HCT116 (cell line): ENCODE measurements around the gene TRIM13. TPM values are rescaled to one million over a fixed set of nuclear protein-coding genes. Genes with fewer than 3 reads are reported as not detected.

Source experiments
- ATAC-seq: fragments of 200-7000 bp; cut with Tn5 transposase; 2 replicates; pipeline ENCODE4 v1.9.1; 2020; ENCODE audit warnings: mild to moderate bottlenecking, moderate library complexity
- BruUV-seq: library from RNA; stranded (reverse); fragments of 400-500 nt; replicated peaks from 2 replicates; lab custom pipeline; 2021; lab: Mats Ljungman, UMichigan
- CTCF ChIA-PET: fragments of 300-600 bp; sonication (Branson Sonifier 250); formaldehyde crosslinking; loops from one replicate; lab custom pipeline; 2021; ENCODE audit warnings: antibody characterized with exemption; lab: Charles Lee
- POLR2A ChIA-PET: fragments of 300-600, 350-600 bp; sonication (Branson Sonifier 250); formaldehyde crosslinking; loops from one replicate; lab custom pipeline; 2021; ENCODE audit warnings: antibody characterized with exemption; lab: Charles Lee
- RAD21 ChIA-PET, 2 experiments: fragments of 300-600 bp; sonication (Branson Sonifier 250); formaldehyde crosslinking; loops; one replicate each; lab custom pipeline; 2023; ENCODE audit warnings: low total read pairs in 2 of 2; ENCODE audit not compliant: uncharacterized antibody in 2 of 2, unreplicated experiment in 2 of 2, low non-redundant PET in 1 of 2; lab: Charles Lee
- DNase-seq: peaks from one replicate; pipeline ENCODE4 v3.0.0-alpha.2; 2010; ENCODE audit warnings: low read depth, low spot score
- H2AFZ ChIP-seq: fragments of 200-600 bp; shearing (Covaris generic), sonication (generic); 2 replicates; pipeline ENCODE4 v1.6.1; 2017; ENCODE audit warnings: low read depth, mixed run types, mixed read lengths, antibody characterized with exemption, low read length; ENCODE audit not compliant: poor library complexity, severe bottlenecking
- H3K27ac ChIP-seq: 2 replicates; pipeline ENCODE4 v1.5.1; 2012; ENCODE audit warnings: low read depth, low read length
- H3K27me3 ChIP-seq: fragments of 200-600 bp; sonication (generic); 2 replicates; pipeline ENCODE4 v1.6.1; 2016; ENCODE audit warnings: mixed run types, low read length, mixed read lengths; ENCODE audit not compliant: insufficient read depth
- H3K36me3 ChIP-seq, 2 experiments: fragments of 200-500 bp in 1 of 2; fragments of 200-600 bp in 1 of 2; sonication (Bioruptor generic) in 1 of 2; sonication (generic) in 1 of 2; 2 replicates each; pipeline versions ENCODE4 v1.5.1 to v1.6.1; 2014 to 2016; ENCODE audit warnings: low read length in 2 of 2, inconsistent platforms in 1 of 2, mixed read lengths in 1 of 2, mixed run types in 1 of 2; ENCODE audit not compliant: insufficient read depth in 2 of 2, control insufficient read depth in 1 of 2
- H3K4me1 ChIP-seq, 2 experiments: fragments of 200-600 bp in 1 of 2; sonication (generic) in 1 of 2; 2 replicates each; pipeline versions ENCODE4 v1.5.1 to v1.6.1; 2012 to 2017; ENCODE audit warnings: low read length in 2 of 2, inconsistent platforms in 1 of 2, mild to moderate bottlenecking in 1 of 2, mixed read lengths in 1 of 2, mixed run types in 1 of 2, moderate library complexity in 1 of 2; ENCODE audit not compliant: insufficient read depth in 2 of 2, control insufficient read depth in 1 of 2
- H3K4me2 ChIP-seq: fragments of 200-600 bp; sonication (generic); 2 replicates; pipeline ENCODE4 v1.6.1; 2017; ENCODE audit warnings: mixed run types, low read length, mixed read lengths
- H3K4me3 ChIP-seq, 2 experiments: fragments of 200-600 bp in 1 of 2; sonication (generic) in 1 of 2; replicated peaks in 1 of 2; 2 replicates each; pipeline ENCODE4 v1.5.1; 2011 to 2016; ENCODE audit warnings: low read length in 2 of 2, control low read depth in 1 of 2, low read depth in 1 of 2, mild to moderate bottlenecking in 1 of 2, mixed read lengths in 1 of 2, mixed run types in 1 of 2
- H3K79me2 ChIP-seq: fragments of 200-600 bp; sonication (generic); 2 replicates; pipeline ENCODE4 v1.6.1; 2017; ENCODE audit warnings: mild to moderate bottlenecking, mixed run types, low read length, moderate library complexity, mixed read lengths; ENCODE audit not compliant: insufficient read depth
- H3K9ac ChIP-seq: fragments of 200-600 bp; sonication (generic); 2 replicates; pipeline ENCODE4 v1.6.1; 2016; ENCODE audit warnings: low read length, mixed read lengths
- H3K9me2 ChIP-seq: fragments of 200-600 bp; sonication (generic), shearing (Covaris generic); 2 replicates; pipeline ENCODE4 v1.6.1; 2017; ENCODE audit warnings: mixed run types, mild to moderate bottlenecking, moderate library complexity; ENCODE audit not compliant: insufficient read depth
- H3K9me3 ChIP-seq, 2 experiments: fragments of 200-500 bp in 1 of 2; fragments of 200-600 bp in 1 of 2; sonication (Bioruptor generic) in 1 of 2; sonication (generic) in 1 of 2; 2 replicates each; pipeline ENCODE4 v1.6.1; 2014 to 2017; ENCODE audit warnings: low read length in 2 of 2, mixed read lengths in 2 of 2, inconsistent platforms in 1 of 2, low read depth in 1 of 2, mild to moderate bottlenecking in 1 of 2, mixed run types in 1 of 2, moderate library complexity in 1 of 2; ENCODE audit not compliant: control insufficient read depth in 1 of 2, insufficient read depth in 1 of 2
- H4K20me1 ChIP-seq: fragments of 200-600 bp; sonication (generic), shearing (Covaris generic); 2 replicates; pipeline ENCODE4 v1.6.1; 2017; ENCODE audit warnings: mixed run types, mild to moderate bottlenecking, moderate library complexity; ENCODE audit not compliant: insufficient read depth
- CEBPB ChIP-seq: IDR thresholded peaks from 2 replicates; pipeline ENCODE4 v1.6.1; 2012; ENCODE audit warnings: low read depth
- EZH2 ChIP-seq: fragments of 200-600 bp; sonication (generic); IDR thresholded peaks from 2 replicates; pipeline ENCODE4 v1.6.1; 2017; ENCODE audit warnings: antibody characterized with exemption, mixed run types
- POLR2AphosphoS5 ChIP-seq: IDR thresholded peaks from 2 replicates; pipeline ENCODE4 v1.6.1; 2011; ENCODE audit warnings: mild to moderate bottlenecking, low read depth, low read length, moderate library complexity
- RAD21 ChIP-seq: IDR thresholded peaks from 2 replicates; pipeline ENCODE4 v1.6.1; 2012; ENCODE audit warnings: low read depth, mild to moderate bottlenecking
- SIN3A ChIP-seq: IDR thresholded peaks from 2 replicates; pipeline ENCODE4 v1.6.1; 2012; ENCODE audit warnings: low read depth
- SRF ChIP-seq: IDR thresholded peaks from 2 replicates; pipeline ENCODE4 v1.6.1; 2012; ENCODE audit warnings: low read depth
- ZFX ChIP-seq: fragments of 450-650 bp; IDR thresholded peaks from 2 replicates; pipeline ENCODE4 v1.6.1; 2017
- ZNF274 ChIP-seq: fragments of 200-500 bp; sonication (Bioruptor generic); IDR thresholded peaks from 2 replicates; pipeline ENCODE4 v1.6.1; 2014; ENCODE audit warnings: mild to moderate bottlenecking, low read depth, low read length, inconsistent platforms
- intact Hi-C: fragments of 100-400 bp; cut with micrococcal nuclease; formaldehyde crosslinking; loops from 2 replicates; pipeline ENCODE4 v1.10.0; 2022
- total RNA-seq: library from RNA; stranded (reverse); gene quantifications from one replicate; pipeline ENCODE4 v1.2.1, GENCODE V29; 2021; ENCODE audit not compliant: unreplicated experiment
- TF ChIP-seq, protein P1 (sequence below): IDR thresholded peaks from 2 replicates; pipeline ENCODE4 v1.6.1; 2011; ENCODE audit warnings: mild to moderate bottlenecking, low read length, moderate library complexity; ENCODE audit not compliant: insufficient replicate concordance; ENCODE audit errors: extremely low read depth
- TF ChIP-seq, protein P2 (sequence below): IDR thresholded peaks from 2 replicates; pipeline ENCODE4 v1.6.1; 2012
- TF ChIP-seq, protein P3 (sequence below): IDR thresholded peaks from 2 replicates; pipeline ENCODE4 v1.6.1; 2012; ENCODE audit warnings: low read depth
- TF ChIP-seq, protein P4 (sequence below): IDR thresholded peaks from 2 replicates; pipeline ENCODE4 v1.6.1; 2012

TRIM13 gene
- total RNA-seq, 1 experiment from 2014 or later = 24.6 TPM

DNA sequence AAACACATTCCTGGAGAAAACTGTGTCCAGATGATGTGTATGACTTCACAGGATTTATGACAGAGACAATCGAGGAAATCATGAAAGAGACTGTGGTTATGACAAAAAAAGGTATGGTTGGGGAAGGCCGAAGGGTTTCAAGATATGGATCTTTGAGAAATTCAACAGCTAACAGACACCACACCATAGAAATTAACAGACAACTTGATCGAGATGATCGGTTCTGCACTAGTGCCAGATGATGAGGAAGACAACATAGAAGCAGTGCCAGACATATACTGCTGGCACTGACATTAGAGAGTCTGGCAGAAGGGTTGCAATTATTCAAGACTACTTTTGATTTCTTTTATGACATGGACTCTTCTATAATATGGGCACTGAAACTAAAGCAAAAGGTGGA lies 55.6 kb downstream of the TRIM13 start:
- Histone ChIP-seq H3K9ac (no peak overlapping the region), H3K36me3 (peaks cover 3 to 30% of the 10 kb centered on the region in 2 experiments; a peak in 3 of 4 replicates), H3K27ac (no peak overlapping the region), H3K4me2 (no peak overlapping the region), H3K9me2 (no peaks in the 10 kb centered on the region), H3K27me3 (no peaks in the 10 kb centered on the region), H3K79me2 (peaks cover 96% of the 10 kb centered on the region), H4K20me1 (no peaks in the 10 kb centered on the region), H3K9me3 (no peaks in the 10 kb centered on the region), H3K4me1 (no peaks in the 10 kb centered on the region), H3K4me3 (no peak overlapping the region), H2AFZ (no peak overlapping the region)
- POLR2A ChIA-PET = no interaction called here
- no TSS peak for BruUV-seq
- DNase-seq (no peak), ATAC-seq (no peak)
- RAD21 ChIA-PET = no interaction called here
- TF ChIP-seq, protein P1, sequence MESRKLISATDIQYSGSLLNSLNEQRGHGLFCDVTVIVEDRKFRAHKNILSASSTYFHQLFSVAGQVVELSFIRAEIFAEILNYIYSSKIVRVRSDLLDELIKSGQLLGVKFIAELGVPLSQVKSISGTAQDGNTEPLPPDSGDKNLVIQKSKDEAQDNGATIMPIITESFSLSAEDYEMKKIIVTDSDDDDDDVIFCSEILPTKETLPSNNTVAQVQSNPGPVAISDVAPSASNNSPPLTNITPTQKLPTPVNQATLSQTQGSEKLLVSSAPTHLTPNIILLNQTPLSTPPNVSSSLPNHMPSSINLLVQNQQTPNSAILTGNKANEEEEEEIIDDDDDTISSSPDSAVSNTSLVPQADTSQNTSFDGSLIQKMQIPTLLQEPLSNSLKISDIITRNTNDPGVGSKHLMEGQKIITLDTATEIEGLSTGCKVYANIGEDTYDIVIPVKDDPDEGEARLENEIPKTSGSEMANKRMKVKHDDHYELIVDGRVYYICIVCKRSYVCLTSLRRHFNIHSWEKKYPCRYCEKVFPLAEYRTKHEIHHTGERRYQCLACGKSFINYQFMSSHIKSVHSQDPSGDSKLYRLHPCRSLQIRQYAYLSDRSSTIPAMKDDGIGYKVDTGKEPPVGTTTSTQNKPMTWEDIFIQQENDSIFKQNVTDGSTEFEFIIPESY = no peak
- TF ChIP-seq SRF (no peak), RAD21 (no peak), POLR2AphosphoS5 (no peak), EZH2 (no peak), CEBPB (no peak)
- TF ChIP-seq, protein P2, sequence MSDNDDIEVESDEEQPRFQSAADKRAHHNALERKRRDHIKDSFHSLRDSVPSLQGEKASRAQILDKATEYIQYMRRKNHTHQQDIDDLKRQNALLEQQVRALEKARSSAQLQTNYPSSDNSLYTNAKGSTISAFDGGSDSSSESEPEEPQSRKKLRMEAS = no peak
- intact Hi-C loops = no loop called here
- CTCF ChIA-PET = no interaction called here

DNA sequence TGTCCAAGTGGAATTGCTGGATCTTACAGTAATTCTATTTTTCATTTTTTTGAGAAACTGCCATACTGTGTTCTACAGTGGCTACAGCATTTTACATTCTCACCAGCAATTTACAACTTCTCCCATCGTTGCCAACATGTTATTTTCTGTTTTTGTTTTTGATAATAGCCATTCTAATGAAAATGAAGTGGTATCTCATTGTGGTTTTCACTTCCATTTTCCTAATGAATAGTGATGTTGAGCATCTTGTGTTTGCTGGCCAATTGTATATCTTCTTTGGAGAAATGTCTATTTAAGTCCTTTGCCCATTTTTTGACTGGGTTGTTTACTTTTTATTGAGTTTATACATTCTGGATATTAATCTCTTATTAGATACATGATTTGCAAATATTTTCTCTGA lies 57.0 kb downstream of the TRIM13 start:
- H3K27ac ChIP-seq = no peak overlapping the region
- peaks cover 4 to 33% of the 10 kb centered on the region in 2 experiments; a peak in 3 of 4 replicates for H3K36me3 ChIP-seq
- H3K9me2 ChIP-seq = no peaks in the 10 kb centered on the region
- no peaks in the 10 kb centered on the region for H3K9me3 ChIP-seq
- ChIA-PET CTCF (no interaction called here), POLR2A (no interaction called here), RAD21 (no interaction called here)
- no peak overlapping the region for H3K9ac ChIP-seq
- ATAC-seq = no peak
- H3K27me3 ChIP-seq = no peaks in the 10 kb centered on the region
- no peak overlapping the region for H3K4me3 ChIP-seq
- no peak for DNase-seq
- H3K4me1 ChIP-seq = no peaks in the 10 kb centered on the region
- no peak overlapping the region for H2AFZ ChIP-seq
- H3K79me2 ChIP-seq = peaks cover 99% of the 10 kb centered on the region
- H3K4me2 ChIP-seq = no peak overlapping the region
- no TSS peak for BruUV-seq
- intact Hi-C loops = no loop called here
- H4K20me1 ChIP-seq = no peaks in the 10 kb centered on the region
- TF ChIP-seq, protein P1 = no peak
- no peak for TF ChIP-seq ZNF274
- no peak for TF ChIP-seq ZFX
- no peak for TF ChIP-seq POLR2AphosphoS5
- no peak for TF ChIP-seq SRF
- no peak for TF ChIP-seq CEBPB
- TF ChIP-seq, protein P3, sequence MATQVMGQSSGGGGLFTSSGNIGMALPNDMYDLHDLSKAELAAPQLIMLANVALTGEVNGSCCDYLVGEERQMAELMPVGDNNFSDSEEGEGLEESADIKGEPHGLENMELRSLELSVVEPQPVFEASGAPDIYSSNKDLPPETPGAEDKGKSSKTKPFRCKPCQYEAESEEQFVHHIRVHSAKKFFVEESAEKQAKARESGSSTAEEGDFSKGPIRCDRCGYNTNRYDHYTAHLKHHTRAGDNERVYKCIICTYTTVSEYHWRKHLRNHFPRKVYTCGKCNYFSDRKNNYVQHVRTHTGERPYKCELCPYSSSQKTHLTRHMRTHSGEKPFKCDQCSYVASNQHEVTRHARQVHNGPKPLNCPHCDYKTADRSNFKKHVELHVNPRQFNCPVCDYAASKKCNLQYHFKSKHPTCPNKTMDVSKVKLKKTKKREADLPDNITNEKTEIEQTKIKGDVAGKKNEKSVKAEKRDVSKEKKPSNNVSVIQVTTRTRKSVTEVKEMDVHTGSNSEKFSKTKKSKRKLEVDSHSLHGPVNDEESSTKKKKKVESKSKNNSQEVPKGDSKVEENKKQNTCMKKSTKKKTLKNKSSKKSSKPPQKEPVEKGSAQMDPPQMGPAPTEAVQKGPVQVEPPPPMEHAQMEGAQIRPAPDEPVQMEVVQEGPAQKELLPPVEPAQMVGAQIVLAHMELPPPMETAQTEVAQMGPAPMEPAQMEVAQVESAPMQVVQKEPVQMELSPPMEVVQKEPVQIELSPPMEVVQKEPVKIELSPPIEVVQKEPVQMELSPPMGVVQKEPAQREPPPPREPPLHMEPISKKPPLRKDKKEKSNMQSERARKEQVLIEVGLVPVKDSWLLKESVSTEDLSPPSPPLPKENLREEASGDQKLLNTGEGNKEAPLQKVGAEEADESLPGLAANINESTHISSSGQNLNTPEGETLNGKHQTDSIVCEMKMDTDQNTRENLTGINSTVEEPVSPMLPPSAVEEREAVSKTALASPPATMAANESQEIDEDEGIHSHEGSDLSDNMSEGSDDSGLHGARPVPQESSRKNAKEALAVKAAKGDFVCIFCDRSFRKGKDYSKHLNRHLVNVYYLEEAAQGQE = no peak
- TF ChIP-seq, protein P4, sequence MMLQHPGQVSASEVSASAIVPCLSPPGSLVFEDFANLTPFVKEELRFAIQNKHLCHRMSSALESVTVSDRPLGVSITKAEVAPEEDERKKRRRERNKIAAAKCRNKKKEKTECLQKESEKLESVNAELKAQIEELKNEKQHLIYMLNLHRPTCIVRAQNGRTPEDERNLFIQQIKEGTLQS = no peak
- TF ChIP-seq SIN3A = no peak
